Iris pigment epithelial cell (primary cell): Measurements from ENCODE around the gene MTURN.

Experiments used
- DNase-seq: peaks from one replicate; pipeline ENCODE4 v3.0.0-alpha.2; 2011; ENCODE audit warnings: low read depth

The MTURN gene

DNA sequence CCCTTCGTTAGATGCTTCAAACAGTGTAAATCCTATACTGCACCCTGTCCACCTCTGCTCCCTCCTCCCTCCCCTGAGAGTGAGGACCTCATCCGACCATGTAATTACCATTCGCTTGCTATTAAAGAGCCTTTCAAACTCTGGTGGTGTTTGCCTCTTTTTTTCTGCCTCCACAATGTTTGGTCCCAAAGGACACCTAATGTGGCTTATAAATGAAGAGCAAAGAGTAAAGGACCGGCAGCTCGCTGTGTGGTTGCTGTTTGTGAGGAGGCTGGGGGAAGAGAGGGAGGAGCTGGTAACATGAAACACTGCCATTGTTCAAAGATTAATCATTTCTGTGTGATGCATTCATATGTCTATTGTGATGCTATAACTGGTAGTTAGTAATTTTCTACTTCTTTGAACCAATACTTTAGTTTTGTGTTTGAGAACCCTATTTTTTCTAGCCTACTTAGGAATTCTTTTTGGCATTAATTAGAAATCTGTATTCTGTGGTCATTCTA is 27.9 kb downstream of the MTURN start:
- DNase-seq, result peak; percentile 75

DNA sequence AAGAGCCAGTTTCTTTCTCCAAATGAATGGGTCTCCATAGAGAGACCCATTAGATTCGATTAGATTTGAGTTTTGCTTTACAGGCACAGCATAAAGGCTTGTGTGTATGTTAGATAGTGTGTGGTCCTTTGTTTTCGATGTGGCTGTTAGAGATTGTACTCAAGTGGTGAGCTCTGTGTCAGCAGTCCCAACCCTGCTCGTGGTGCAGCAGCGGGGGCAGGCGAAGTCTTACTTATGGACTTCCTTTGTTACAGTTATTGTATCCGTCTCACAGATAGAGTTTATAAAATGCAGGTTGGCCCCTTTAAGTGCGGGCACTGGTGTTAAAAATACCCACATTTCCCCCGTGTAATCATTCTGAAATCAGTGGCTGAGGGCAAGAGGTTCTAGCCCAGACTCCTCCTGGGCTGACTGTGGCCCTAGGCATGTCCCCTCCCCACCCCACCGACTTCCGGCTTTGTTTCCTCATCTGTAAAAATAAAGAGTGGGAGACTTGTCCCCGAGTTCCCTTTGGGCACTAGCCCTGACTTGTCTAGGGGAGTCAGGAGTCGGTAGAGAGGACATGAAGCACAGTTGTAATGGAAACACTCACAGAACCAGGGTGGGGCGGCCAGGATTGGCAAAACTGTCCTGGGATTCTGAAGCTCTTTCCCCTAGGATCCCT is 28.6 kb downstream of the MTURN start:
- DNase-seq, result no peak

DNA sequence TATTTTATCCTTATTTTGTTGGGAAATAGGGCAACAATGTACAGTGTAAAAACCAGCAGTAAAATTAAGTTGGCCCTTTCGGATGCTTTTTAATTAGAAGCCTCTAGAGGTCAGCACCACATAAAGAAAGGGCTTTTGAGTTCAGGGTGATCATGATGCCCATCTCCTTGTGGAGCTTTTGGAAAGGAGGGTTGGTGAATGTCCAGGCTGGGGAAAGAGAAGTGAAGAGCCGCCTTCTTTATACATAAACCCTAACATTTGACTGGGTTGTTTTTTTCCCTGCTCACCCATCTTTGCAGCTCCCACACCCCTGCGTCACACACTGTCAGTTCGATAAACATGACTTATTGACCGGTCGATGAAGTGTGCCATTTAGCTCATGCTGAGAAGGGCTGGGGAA is 29.8 kb downstream of the MTURN start:
- DNase-seq, result peak; percentile 54

DNA sequence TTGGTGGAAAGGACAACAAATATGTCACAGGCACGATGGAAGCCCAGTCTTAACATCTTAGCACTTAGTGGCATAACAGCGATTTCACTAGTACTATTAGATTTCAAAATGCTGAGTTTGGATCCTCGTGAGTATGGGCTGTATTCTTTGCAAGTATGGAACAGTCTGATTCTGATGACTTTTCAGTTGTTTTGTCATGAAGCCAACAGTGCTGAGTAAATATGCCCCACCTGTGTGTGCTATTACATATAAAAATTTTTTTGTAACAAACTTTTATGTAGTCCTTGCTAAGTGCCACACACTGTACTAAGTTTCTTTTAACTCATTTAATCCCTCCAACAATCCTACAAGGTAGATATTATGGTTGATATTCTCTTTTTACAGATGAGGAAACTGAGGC is 30.8 kb downstream of the MTURN start:
- DNase-seq, result no peak

DNA sequence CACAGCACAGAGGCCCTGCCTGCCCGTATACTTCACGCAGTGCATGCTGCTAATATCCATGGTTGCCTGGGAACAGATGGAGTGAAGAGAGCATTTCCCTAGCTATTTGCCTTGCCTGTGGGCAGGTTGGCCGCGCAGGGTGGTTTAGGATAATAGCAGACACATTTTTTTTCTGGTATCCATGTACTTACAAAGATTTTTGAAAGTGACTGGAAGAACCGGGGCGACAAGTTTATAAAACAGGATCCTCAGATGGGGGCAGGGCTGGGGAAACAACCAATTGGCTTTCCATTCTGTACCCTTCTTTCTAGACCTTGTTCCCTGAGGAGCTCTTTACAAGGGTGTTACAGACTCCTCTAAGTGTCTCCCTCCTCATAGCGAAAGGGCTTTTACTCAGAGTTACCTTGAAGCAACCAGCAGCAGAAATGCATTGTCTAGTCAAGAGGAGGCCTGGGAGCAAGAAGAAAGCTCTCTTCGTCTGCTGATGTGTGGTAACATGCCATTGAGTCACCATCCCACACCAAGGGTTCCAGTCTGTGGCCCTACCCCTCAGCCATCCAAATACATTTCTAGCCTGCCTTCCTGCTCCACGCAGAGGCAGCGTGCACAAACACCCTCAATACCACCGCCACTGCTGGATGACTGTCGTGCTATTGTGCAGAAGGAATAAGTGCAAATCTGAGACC is 31.5 kb downstream of the MTURN start:
- no peak for DNase-seq

DNA sequence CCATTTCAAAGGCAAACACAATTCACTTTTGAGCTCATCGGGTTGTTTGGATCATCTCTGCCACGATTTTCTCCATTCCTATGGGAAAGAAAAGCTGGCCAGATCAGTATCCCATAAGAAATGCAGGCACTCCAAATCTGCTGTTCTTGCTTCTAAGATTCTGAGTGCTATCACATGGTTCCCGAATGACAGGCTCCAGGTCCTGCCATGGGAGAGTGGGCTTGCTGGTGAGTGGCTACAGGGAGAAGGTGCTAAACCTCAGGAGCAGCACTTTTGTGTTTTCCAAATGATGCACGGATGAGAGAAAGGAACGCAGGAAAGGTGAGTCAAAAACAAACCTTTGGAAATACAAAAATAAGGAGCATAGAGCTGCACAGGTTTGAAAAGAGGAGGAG is 32.1 kb downstream of the MTURN start:
- DNase-seq, result no peak

DNA sequence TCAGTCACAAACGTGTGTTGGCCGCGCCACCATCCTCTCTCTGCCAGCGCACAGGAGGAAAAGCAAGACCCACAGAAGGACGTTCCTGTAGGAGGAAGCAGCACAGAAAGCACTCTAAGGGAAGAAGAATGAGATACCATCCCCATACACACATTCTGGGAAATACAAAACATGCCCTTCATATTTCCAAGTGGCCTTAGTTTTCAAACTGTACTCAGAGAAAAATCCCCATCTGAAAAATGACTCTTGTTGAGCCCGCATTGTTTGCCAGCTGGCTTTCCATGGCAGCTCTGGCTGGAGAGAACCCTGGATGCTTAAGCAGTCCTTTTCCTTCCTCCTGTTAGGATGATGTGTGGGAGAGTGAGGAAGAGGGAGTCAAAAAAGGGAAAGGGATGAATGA is 33.1 kb downstream of the MTURN start:
- DNase-seq, result no peak

DNA sequence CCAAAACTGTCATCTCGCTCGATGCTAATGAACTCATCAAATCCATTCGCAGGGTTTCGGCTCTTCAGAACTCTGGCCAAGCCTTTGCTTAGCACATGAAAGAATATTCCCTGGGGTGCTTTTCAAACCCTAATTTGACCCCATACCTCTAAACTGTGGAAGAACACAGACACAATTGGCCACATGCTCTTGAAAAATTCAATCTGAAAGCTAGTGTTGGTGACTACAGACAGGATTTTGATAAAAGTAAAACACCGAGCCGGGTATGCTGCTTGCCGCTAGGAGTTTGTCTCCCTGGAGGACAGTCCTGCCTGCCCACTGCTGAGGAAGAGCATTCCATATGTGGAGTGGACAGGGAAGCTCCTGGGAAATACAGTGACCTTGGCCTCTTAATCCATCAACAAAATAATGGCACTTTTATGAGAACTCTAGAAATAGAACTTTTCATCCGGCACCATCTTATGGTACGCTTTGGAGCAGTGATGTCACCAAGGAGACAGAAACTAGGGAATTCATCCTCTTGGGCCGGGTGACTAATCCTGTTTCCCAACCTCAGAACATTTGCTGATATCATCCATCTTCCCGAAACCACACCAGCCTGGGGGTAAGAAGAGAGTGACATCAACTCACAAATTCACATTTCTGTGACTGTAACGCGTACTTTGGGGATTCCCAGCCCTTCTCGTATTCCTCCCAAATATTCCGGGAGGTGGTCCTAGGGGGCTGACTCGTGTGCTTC is 34.2 kb downstream of the MTURN start:
- peak; percentile 82 for DNase-seq

DNA sequence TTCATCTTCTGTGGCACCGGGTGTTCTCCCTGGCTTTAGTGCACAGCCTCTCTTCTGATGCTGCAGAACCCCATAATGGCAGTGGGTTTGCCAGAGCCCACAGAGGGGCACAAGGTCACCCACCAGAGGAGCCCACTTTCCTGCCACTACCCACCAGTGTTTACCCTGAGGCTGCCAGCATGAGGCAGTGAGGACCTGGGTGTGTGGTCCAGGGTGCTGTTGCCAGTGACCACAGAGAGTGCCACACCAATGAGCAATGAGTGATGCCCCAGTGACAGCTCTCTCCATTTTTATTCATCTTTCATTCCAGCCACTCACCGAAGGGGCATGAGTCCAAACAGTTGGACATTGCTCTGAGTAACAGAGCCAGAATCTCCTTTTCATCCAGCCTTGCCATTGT is 34.8 kb downstream of the MTURN start:
- DNase-seq, result no peak

DNA sequence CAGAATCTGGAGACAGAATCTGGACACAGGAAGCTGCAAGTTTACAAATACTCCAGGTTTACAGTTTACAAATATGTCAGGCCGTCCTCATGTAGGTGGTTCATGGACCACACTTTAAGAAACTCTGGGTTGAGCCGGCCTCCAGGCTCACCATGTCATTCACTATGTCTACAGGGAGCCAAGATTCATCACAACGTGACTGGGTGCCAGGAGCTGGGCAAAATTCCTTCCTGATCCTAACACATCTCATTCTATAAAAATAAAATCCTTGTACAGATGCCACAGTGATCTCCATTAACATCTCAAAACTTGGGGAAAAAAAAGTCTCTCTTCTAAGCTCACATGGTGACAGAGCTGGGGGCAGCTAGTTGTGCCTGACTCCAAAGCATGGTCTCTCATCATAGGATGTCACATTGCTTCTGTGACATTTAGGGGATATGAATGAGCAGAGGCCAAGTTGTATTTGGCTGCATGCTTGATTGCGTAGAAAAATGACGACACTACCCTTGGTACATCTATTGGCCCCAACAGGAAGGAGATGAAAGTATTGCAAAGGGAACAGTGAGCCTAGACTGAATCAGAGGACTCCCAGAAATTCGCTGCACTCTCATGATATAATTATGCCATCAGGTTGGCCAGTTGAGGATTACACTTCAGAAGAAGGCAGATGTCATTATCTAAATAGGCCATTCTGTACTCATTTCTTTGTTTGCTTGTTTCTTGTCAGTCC is 35.9 kb downstream of the MTURN start:
- no peak for DNase-seq

DNA sequence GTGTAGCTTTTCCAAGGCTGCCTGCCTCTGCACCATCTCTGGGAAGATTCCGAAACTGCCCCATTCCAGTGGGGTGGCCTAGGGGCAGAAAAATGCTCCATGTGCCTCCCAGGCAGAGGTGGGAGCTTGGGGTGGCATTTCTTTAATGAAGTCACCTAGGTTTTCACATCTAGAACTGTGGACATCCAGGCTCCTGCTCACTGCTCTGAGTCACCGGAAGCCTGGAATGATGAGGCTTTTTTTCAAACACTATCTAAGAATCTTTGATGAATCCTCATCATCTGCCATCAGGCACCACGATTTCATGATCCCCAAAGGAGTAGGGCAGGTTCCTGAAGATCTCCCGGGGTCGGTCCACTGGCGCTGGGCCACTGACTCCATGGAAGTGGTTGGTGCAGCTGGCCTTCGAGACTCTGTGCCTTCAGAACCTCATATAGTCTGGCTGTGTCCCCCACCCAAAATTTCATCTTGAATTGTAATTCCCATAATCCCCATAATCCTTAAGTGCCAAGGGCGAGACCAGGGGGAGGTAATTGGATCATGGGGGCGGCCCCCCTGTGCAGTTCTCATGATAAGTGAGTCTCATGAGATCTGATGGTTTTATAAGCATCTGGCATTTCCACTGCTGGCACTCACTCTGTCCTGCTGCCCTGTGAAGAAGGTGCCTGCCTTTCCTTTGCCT is 37.1 kb downstream of the MTURN start:
- DNase-seq, result peak; percentile 15

DNA sequence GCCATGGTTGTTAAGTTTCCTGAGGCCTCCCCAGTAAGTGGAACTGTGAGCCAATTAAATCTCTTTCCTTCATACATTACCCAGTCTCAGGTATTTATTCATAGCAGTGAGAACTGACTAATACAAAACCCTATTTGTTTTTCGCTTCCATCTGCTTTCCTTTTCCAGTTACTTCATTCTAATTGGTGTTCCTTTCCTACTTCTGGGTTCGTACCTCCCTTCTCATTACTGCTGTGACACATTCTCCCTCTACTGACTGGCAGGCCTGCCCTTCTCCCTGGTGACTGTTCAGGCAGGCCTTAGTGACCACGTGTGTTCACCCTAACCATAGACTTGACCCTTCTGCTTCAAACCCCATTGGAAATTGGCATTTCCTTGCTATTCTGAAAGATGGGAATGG is 37.7 kb downstream of the MTURN start:
- DNase-seq, result no peak

DNA sequence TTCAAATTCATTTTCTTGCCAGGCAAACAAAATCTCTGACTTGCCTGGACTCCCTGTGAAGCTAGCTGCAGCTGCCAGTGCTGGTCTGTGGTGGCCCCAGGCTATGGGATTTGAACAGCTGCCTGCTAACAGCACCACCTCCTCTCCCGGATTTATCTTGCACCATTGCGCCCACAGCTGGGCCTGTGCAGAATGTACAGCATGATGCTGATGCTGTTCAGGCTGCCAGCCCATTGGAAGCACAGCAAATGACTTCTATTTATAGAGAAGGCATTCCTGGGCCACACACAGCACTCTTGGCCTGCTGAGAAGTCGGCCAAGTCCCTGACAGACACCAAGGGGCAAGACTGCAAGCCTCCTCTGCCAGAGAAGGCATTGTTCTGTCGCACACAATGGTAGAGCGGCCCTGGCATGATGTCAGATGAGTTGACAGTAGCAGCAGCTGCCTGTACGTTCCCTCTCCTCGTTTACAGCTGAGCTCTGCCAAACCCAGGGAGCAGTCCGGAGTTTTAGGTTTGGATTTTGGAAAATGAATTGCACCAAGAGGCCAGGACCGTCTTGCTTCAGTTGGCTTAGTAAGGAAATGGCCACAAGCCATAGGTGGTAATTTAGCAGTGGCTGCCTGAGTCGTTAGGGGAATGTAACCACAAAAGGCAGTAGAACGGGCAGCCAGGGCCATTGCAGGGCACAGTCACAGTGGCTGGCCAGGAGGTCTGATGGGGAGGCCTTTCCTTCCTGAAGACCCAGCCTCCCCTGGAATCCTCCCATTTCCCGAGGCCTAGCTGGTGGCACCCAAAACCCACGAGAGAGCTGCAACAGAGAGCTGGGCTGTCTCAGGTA is 38.5 kb downstream of the MTURN start:
- peak; percentile 50 for DNase-seq

DNA sequence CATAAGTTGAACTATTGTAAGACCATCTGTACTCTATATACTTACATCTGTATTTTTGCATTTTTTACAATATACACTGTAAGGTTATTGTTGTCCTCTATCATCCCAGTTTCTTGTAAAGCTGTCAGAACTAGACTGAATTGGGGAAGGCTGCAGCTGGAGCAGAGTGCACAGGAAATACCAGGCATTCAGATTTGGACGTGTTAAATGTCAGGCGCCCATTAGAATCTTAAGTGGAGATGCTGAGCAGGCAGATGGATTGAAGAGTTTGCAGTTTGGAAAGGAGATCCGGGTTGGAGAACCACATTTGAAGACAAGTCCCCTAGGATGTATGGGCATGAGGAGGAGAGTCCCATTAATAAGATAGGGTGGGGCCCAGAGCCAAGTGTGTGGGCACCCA is 40.4 kb downstream of the MTURN start:
- DNase-seq, result no peak

DNA sequence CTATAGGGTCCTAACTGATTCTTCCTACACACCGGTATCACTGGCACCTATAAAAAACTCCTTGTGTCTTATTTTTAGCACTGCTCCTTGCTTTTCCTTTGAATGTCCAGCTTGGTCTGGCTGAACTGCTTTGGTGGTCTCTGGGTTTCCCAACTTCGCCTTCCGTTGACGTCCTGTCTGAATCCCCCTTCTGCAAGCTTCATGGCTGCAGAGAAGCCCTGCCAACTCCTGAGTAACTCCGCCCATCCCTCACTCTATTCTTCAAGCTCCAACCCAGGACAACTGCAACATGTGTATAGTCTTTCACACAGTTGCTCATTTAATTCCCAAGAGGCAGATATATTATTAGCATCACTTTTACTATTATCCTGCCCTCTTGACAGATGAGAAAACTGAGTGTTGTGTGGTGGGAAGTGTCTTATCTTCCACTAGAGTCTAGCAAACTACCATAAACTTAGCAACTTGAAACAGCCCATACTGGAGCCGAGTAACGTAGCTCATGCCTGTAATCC is 40.9 kb downstream of the MTURN start:
- no peak for DNase-seq

DNA sequence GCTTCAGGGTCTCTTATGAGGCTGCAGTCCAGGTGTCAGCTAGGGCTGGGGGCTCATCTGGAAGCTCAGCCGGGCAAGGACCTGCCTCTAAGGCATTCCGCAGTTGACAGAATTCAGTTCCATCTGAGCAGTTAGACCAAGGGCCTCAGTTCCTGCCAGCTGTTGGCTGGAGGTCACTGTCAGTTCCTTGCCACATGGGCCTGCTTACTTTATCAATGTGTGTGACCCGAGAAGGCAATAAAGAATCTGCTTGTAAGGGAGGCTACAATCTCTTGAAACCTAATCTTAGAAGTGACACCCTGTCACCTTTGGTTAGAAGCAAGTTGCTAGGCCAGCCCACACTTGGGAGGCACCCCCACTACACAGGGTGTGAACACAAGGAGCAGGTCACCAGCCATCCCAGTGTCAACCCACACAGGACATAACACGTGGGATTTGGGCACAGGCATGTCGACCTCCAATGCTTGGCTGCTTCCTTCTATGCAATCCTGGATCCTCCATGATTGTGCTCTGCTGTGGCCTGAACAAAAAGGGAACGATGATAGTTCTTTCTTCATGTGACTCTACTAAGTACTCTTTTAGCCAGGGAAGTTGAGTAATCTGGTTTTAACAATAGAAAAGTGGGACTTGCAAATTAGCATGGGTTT is 41.8 kb downstream of the MTURN start:
- no peak for DNase-seq

DNA sequence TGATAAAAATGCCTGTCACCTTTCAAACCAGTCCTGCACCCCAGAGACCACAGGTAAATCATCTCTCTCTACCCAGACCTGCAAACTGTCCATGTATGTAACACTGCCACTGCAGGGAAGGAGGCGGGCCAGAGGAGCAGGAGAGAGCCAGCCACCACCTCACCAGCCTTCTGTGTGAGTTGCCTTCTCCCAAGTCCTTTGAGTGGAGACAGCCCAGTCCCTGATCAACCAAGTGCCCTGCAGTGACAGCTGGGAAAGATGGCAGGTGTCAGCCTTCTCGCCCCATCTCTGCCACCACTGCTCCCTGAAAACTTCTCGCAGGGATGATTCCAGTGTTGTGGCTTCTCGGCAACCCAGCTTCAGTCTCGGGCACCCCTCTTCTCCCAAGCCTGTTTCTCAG is 42.4 kb downstream of the MTURN start:
- no peak for DNase-seq

DNA sequence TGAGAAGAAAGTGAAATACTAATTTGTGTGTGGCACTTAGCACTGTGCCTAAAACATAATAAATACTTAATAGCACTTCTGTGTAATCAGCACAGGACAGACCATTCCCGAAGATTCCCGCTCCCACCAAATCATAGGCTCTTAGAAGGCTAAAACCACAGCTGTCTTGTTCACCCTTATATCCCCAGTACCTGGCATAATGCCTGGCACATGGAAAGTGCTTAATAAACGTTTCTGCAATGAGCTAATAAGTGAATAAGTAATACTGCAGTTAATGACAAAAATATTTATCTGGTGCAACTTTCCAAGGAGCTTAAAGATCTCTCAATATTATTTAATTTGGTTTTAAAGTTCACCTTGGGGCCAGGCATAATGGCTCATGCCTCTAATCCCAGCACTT is 43.2 kb downstream of the MTURN start:
- DNase-seq, result no peak

DNA sequence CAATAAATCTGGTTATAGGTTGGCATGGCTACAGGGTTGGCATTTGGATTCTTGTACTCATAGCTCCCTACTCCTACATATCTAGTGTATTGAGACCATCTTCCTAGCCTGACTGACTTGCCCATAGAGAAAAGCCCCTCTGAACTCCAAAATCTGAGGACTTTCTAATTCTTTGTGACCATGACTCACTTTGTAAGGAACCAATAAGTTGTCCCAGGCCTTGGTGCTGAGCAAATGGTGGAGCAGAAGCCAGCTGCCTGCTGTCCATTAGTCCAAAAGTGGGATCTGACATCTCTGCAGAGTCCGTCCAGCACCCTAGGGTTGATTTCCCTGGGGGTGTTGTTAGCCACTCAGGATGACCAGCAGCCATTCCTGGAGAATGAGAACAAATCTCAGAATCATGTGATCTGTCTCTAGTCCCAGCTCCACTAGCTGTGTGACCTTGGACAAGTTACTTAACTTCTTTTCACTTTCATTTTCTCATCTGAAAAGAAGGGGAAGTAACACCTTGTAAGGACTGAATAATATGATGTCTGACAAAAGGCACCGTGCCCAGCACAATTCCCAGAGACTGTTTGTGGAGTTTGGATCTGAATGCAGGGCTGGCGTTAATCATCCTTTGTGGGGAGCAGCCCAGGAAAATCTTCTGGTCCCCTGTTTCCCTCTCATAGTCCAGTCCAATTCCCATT is 44.1 kb downstream of the MTURN start:
- DNase-seq, result peak; percentile 28

DNA sequence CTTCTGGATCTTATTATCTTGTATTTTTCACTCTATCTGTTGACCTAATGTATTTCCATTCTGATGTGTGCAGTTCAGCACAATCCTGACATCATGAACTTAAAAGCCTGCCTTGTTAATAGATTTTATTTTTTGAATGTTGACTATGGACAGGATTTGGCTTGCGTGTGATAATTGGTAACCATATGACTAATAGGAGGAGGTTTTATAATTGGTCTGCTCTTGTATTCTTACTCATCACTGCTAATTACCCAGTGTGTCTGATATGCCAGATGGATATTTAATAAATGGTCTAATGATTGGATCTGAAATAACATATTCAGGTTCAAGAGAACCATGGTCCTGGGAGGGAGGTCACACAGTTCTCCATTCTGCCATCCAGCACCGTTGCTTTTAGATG is 45.9 kb downstream of the MTURN start:
- no peak for DNase-seq
